ENCODE measurements around the gene PRKAR1A.

DNA sequence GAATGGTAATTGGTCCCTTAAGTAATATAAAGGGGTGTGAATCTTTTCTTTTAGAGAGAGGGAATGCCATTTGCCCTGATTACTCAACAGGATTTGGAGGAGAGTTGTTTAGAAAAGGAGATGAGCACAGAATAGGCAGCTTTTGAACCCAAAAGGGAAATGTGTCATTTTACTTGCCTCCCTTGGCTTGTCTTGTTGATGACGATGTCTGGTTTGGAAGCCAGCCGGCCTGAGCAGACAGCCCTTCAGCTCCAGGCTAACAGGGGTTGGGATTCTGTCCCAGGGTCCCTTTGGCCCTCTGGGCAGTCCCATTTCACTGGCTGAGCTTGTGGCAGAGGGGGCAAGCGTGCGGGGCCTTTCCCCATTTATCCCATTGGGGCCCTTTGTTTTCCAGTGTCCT lies 22.3 kb upstream of the PRKAR1A start:
- TF ChIP-seq, protein P1, sequence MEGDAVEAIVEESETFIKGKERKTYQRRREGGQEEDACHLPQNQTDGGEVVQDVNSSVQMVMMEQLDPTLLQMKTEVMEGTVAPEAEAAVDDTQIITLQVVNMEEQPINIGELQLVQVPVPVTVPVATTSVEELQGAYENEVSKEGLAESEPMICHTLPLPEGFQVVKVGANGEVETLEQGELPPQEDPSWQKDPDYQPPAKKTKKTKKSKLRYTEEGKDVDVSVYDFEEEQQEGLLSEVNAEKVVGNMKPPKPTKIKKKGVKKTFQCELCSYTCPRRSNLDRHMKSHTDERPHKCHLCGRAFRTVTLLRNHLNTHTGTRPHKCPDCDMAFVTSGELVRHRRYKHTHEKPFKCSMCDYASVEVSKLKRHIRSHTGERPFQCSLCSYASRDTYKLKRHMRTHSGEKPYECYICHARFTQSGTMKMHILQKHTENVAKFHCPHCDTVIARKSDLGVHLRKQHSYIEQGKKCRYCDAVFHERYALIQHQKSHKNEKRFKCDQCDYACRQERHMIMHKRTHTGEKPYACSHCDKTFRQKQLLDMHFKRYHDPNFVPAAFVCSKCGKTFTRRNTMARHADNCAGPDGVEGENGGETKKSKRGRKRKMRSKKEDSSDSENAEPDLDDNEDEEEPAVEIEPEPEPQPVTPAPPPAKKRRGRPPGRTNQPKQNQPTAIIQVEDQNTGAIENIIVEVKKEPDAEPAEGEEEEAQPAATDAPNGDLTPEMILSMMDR (IDR thresholded peaks at IDR 0.05; ENCODE audit: low read depth, low read length, missing input control) = no peak
- no peak for TF ChIP-seq GABPA (IDR thresholded peaks at IDR 0.05 in 1 of 2, conservative IDR thresholded peaks at IDR 0.05 in 1 of 2)
- TF ChIP-seq TAF1 (conservative IDR thresholded peaks at IDR 0.05) = no peak
- TF ChIP-seq, protein P2, sequence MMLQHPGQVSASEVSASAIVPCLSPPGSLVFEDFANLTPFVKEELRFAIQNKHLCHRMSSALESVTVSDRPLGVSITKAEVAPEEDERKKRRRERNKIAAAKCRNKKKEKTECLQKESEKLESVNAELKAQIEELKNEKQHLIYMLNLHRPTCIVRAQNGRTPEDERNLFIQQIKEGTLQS (IDR thresholded peaks at IDR 0.05) = no peak
- no peak for TF ChIP-seq RAD21 (IDR thresholded peaks at IDR 0.05)
- TF ChIP-seq, protein P3, sequence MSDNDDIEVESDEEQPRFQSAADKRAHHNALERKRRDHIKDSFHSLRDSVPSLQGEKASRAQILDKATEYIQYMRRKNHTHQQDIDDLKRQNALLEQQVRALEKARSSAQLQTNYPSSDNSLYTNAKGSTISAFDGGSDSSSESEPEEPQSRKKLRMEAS (IDR thresholded peaks at IDR 0.05) = no peak
- TF ChIP-seq, protein P4, sequence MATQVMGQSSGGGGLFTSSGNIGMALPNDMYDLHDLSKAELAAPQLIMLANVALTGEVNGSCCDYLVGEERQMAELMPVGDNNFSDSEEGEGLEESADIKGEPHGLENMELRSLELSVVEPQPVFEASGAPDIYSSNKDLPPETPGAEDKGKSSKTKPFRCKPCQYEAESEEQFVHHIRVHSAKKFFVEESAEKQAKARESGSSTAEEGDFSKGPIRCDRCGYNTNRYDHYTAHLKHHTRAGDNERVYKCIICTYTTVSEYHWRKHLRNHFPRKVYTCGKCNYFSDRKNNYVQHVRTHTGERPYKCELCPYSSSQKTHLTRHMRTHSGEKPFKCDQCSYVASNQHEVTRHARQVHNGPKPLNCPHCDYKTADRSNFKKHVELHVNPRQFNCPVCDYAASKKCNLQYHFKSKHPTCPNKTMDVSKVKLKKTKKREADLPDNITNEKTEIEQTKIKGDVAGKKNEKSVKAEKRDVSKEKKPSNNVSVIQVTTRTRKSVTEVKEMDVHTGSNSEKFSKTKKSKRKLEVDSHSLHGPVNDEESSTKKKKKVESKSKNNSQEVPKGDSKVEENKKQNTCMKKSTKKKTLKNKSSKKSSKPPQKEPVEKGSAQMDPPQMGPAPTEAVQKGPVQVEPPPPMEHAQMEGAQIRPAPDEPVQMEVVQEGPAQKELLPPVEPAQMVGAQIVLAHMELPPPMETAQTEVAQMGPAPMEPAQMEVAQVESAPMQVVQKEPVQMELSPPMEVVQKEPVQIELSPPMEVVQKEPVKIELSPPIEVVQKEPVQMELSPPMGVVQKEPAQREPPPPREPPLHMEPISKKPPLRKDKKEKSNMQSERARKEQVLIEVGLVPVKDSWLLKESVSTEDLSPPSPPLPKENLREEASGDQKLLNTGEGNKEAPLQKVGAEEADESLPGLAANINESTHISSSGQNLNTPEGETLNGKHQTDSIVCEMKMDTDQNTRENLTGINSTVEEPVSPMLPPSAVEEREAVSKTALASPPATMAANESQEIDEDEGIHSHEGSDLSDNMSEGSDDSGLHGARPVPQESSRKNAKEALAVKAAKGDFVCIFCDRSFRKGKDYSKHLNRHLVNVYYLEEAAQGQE (IDR thresholded peaks at IDR 0.05) = no peak
- no peak for TF ChIP-seq RXRA (IDR thresholded peaks at IDR 0.05)
- TF ChIP-seq, protein P5, sequence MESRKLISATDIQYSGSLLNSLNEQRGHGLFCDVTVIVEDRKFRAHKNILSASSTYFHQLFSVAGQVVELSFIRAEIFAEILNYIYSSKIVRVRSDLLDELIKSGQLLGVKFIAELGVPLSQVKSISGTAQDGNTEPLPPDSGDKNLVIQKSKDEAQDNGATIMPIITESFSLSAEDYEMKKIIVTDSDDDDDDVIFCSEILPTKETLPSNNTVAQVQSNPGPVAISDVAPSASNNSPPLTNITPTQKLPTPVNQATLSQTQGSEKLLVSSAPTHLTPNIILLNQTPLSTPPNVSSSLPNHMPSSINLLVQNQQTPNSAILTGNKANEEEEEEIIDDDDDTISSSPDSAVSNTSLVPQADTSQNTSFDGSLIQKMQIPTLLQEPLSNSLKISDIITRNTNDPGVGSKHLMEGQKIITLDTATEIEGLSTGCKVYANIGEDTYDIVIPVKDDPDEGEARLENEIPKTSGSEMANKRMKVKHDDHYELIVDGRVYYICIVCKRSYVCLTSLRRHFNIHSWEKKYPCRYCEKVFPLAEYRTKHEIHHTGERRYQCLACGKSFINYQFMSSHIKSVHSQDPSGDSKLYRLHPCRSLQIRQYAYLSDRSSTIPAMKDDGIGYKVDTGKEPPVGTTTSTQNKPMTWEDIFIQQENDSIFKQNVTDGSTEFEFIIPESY (IDR thresholded peaks at IDR 0.05) = no peak
- TF ChIP-seq HNF4A (conservative IDR thresholded peaks at IDR 0.05) = no peak
- TF ChIP-seq YY1 (IDR thresholded peaks at IDR 0.05) = no peak
- no peak for TF ChIP-seq EGR1 (IDR thresholded peaks at IDR 0.05; ENCODE audit: low read depth in 2 of 2)
- TF ChIP-seq NR2F2 (IDR thresholded peaks at IDR 0.05) = no peak
